K562 treated with DMSO at 1 percent for 4 hours (cell line): ENCODE results near the gene LMNA. TPM values are rescaled to one million over a fixed set of nuclear protein-coding genes. Genes with fewer than 3 reads are reported as not detected.

ENCODE experiments used
- total RNA-seq: library from RNA; unstranded; fragments of 300-600 nt; gene quantifications from 2 replicates; pipeline ENCODE4 v1.2.3, GENCODE V29; 2022; ENCODE audit not compliant: insufficient read depth

LMNA gene
- total RNA-seq: 328 and 359 TPM in 2 replicates

GRCh38 chr1:156114101-156114918, at the start of gene LMNA:
LMNA (plus strand) TSS chr1:156114711; CDS start chr1:156114919, 208 bp downstream.

GRCh38 chr1:156082309-156083091, 32.0 kb upstream of the LMNA start, which contains the start of gene MEX3A:
MEX3A (minus strand) TSS chr1:156082465; CDS start chr1:156081998, 467 bp downstream.

GRCh38 chr1:156153362-156153761, 38.9 kb downstream of the LMNA start, which contains the start of gene SEMA4A:
SEMA4A (plus strand) TSS chr1:156153585; CDS start chr1:156154579, 994 bp downstream.

Other genes starting within 250 kb of the LMNA start
- 29.7 and 34.8 TPM in 2 replicates for gene RIT1, start 203.4 kb upstream of the LMNA start, total RNA-seq
- gene KHDC4, start 180.3 kb upstream of the LMNA start, total RNA-seq: 60.3 and 85.8 TPM in 2 replicates
- not detected in 2 replicates for gene RXFP4, start 173.1 kb upstream of the LMNA start, total RNA-seq
- gene ARHGEF2, start 136.2 kb upstream of the LMNA start, total RNA-seq: 104 and 108 TPM in 2 replicates
- gene SSR2, start 93.8 kb upstream of the LMNA start, total RNA-seq: 376 and 423 TPM in 2 replicates
- 36.2 and 40.5 TPM in 2 replicates for gene UBQLN4, start 60.9 kb upstream of the LMNA start, total RNA-seq
- gene LAMTOR2, start 59.9 kb upstream of the LMNA start, total RNA-seq: 89.4 and 95.5 TPM in 2 replicates
- gene RAB25, start 53.6 kb upstream of the LMNA start, total RNA-seq: 1.8 TPM in 1 of 2 replicates, not detected in the other
- gene MEX3A, start 32.2 kb upstream of the LMNA start, total RNA-seq: 5.1 and 6.5 TPM in 2 replicates
- 0.45 and 0.68 TPM in 2 replicates for gene SEMA4A, start 38.9 kb downstream of the LMNA start, total RNA-seq
- 16.0 and 26.8 TPM in 2 replicates for gene SLC25A44, start 79.4 kb downstream of the LMNA start, total RNA-seq
- 102 and 112 TPM in 2 replicates for gene PMF1, start 98.3 kb downstream of the LMNA start, total RNA-seq
- not detected in 2 replicates for gene BGLAP, start 127.5 kb downstream of the LMNA start, total RNA-seq
- gene PAQR6, start 133.3 kb downstream of the LMNA start, total RNA-seq: 2.5 and 5.7 TPM in 2 replicates
- 45.9 and 65.7 TPM in 2 replicates for gene SMG5, start 168.1 kb downstream of the LMNA start, total RNA-seq
- 4.9 and 11.9 TPM in 2 replicates for gene TMEM79, start 169.6 kb downstream of the LMNA start, total RNA-seq
- 30.9 and 33.6 TPM in 2 replicates for gene GLMP, start 181.0 kb downstream of the LMNA start, total RNA-seq
- gene VHLL, start 184.6 kb downstream of the LMNA start, total RNA-seq: not detected in 2 replicates
- gene CCT3, start 223.6 kb downstream of the LMNA start, total RNA-seq: 323 and 373 TPM in 2 replicates
- not detected in 2 replicates for gene TSACC, start 223.8 kb downstream of the LMNA start, total RNA-seq